ENCODE results near the gene FOXN4. TPM values are rescaled to one million over a fixed set of nuclear protein-coding genes. Genes with fewer than 3 reads are reported as not detected.

FOXN4 gene
- total and polyA plus RNA-seq, 9 of the 15 experiments (the other 6 are each of a cell fraction or from before 2014, with no cell fraction given), result not detected

GRCh38 chr12:109250523-109250922, 58.6 kb downstream of the FOXN4 start:
- Histone ChIP-seq H3K27me3 (ENCODE audit: control insufficient read depth in 2 of 2, insufficient read depth in 2 of 2, low read length in 2 of 2) (peaks cover 7 to 18% of the 10 kb centered on the region in 2 experiments; a peak in 4 of 5 replicates), H2AFZ (ENCODE audit: low read depth, low read length) (no peak overlapping the region), H3K9ac (ENCODE audit: insufficient read depth in 1 of 2, low read depth in 2 of 2, low read length in 2 of 2) (no peak overlapping the region), H3K4me1 (replicated peaks in 1 of 2; ENCODE audit: control insufficient read depth in 2 of 2, insufficient read depth in 2 of 2, low read length in 2 of 2) (no peaks in the 10 kb centered on the region), H3K4me2 (ENCODE audit: insufficient read depth, low read length) (no peak overlapping the region), H3K27ac (ENCODE audit: extremely low read depth, low read depth, low read length) (no peak overlapping the region), H4K20me1 (replicated peaks; ENCODE audit: control insufficient read depth, insufficient read depth, low read length) (0 out of 2 replicates have a peak, but pooled peaks cover 3% of the 10 kb centered on the region), H3K79me2 (ENCODE audit: control insufficient read depth, insufficient read depth, low read length) (no peaks in the 10 kb centered on the region), H3K4me3 (no peak overlapping the region), H3K36me3 (ENCODE audit: control insufficient read depth, insufficient read depth, low read length) (no peaks in the 10 kb centered on the region), H3K9me3 (replicated peaks; ENCODE audit: control insufficient read depth, insufficient read depth, low read depth, low read length) (no peaks in the 10 kb centered on the region), H3K9me1 (ENCODE audit: control insufficient read depth, insufficient read depth, low read length) (no peaks in the 10 kb centered on the region)
- in situ Hi-C loops (cut with MboI), result no loop called here
- intact Hi-C loops (cut with micrococcal nuclease), result no loop called here
- DNase-seq (ENCODE audit: extremely low read depth in 1 of 4, low spot score in 3 of 4) (no peak), ATAC-seq (no peak), FAIRE-seq (no peak)
- BruUV-seq (replicated peaks), result no TSS peak
- WGBS (ENCODE audit: insufficient coverage, low coverage, missing lambda C conversion rate), result 0% methylated on average over 1 of the region's 1 CpG
- ChIA-PET CTCF (ENCODE audit: low intra/inter-chr PET ratio) (no interaction called here), POLR2A (no interaction called here)
- TF ChIP-seq NFIC (IDR thresholded peaks at IDR 0.05), result peak; percentile 37; the same call in 1 of the 2 replicates
- TF ChIP-seq SMAD1 (IDR thresholded peaks at IDR 0.05; ENCODE audit: low read depth, low read length, partially characterized antibody), result no peak

- WGBS (ENCODE audit: insufficient coverage, low coverage, missing lambda C conversion rate), result 2% methylated on average over 9 of the region's 9 CpGs
- no peak overlapping the region for H2AFZ ChIP-seq (ENCODE audit: low read depth, low read length)
- peaks cover 9 to 13% of the 10 kb centered on the region in 2 experiments; a peak in 4 of 5 replicates for H3K27me3 ChIP-seq (ENCODE audit: control insufficient read depth in 2 of 2, insufficient read depth in 2 of 2, low read length in 2 of 2)
- no peak overlapping the region for H3K9ac ChIP-seq (ENCODE audit: insufficient read depth in 1 of 2, low read depth in 2 of 2, low read length in 2 of 2)
- no peaks in the 10 kb centered on the region for H3K4me1 ChIP-seq (replicated peaks in 1 of 2; ENCODE audit: control insufficient read depth in 2 of 2, insufficient read depth in 2 of 2, low read length in 2 of 2)
- ATAC-seq (no peak), FAIRE-seq (no peak), DNase-seq (ENCODE audit: extremely low read depth in 1 of 4, low spot score in 3 of 4) (no peak)
- ChIA-PET CTCF (ENCODE audit: low intra/inter-chr PET ratio) (no interaction called here), POLR2A (no interaction called here)
- H3K36me3 ChIP-seq (ENCODE audit: control insufficient read depth, insufficient read depth, low read length), result no peaks in the 10 kb centered on the region
- no peaks in the 10 kb centered on the region for H3K79me2 ChIP-seq (ENCODE audit: control insufficient read depth, insufficient read depth, low read length)
- H3K27ac ChIP-seq (ENCODE audit: extremely low read depth, low read depth, low read length), result no peak overlapping the region
- no peak overlapping the region for H3K4me3 ChIP-seq
- no peaks in the 10 kb centered on the region for H3K9me1 ChIP-seq (ENCODE audit: control insufficient read depth, insufficient read depth, low read length)
- in situ Hi-C loops (cut with MboI) (no loop called here), intact Hi-C loops (cut with micrococcal nuclease) (no loop called here)
- no peaks in the 10 kb centered on the region for H4K20me1 ChIP-seq (replicated peaks; ENCODE audit: control insufficient read depth, insufficient read depth, low read length)
- no TSS peak for BruUV-seq (replicated peaks)
- H3K4me2 ChIP-seq (ENCODE audit: insufficient read depth, low read length), result no peak overlapping the region
- no peaks in the 10 kb centered on the region for H3K9me3 ChIP-seq (replicated peaks; ENCODE audit: control insufficient read depth, insufficient read depth, low read depth, low read length)
- TF ChIP-seq SAP30 (IDR thresholded peaks at IDR 0.05; ENCODE audit: borderline replicate concordance, insufficient read depth, low read depth, low read length, poor library complexity, severe bottlenecking) (no peak), BRCA1 (IDR thresholded peaks at IDR 0.05) (no peak), BRCA1 (CRISPR knock-in tag; IDR thresholded peaks at IDR 0.05) (no peak), ARID4B (CRISPR knock-in tag; IDR thresholded peaks at IDR 0.05) (no peak), ADNP (tag; IDR thresholded peaks at IDR 0.05) (no peak), C11orf30 (IDR thresholded peaks at IDR 0.05; ENCODE audit: low read depth) (0 out of 2 replicates have a peak, but pooled peaks have one; percentile 32), NCOR1 (IDR thresholded peaks at IDR 0.05) (no peak), MAFG (tag; conservative IDR thresholded peaks at IDR 0.05) (0 out of 2 replicates have a peak, but pooled peaks have one; percentile 23), HNRNPUL1 (IDR thresholded peaks at IDR 0.05; ENCODE audit: low read length) (no peak)
Measured at GRCh38 chr12:109247831-109248654, 61.0 kb downstream of the FOXN4 start.
